WTC11 (cell line): ENCODE measurements around the gene ZC3H8. TPM values are rescaled to one million over a fixed set of nuclear protein-coding genes. Genes with fewer than 3 reads are reported as not detected.

ENCODE experiments used
- ATAC-seq: fragments of 200-7000 bp; cut with Tn5 transposase; 2 replicates; pipeline ENCODE4 v1.10.0; 2021; ENCODE audit warnings: mild to moderate bottlenecking, moderate library complexity
- CTCF ChIA-PET: fragments of 300-600 bp; sonication (Branson Sonifier 250); formaldehyde crosslinking; loops from one replicate; lab custom pipeline; 2021; ENCODE audit warnings: antibody characterized with exemption; lab: Charles Lee
- POLR2A ChIA-PET: fragments of 350-600 bp; sonication (Branson Sonifier 250); formaldehyde crosslinking; loops from one replicate; lab custom pipeline; 2021; ENCODE audit warnings: antibody characterized with exemption; lab: Charles Lee
- DNase-seq: peaks from one replicate; pipeline ENCODE4 v3.0.0; 2021; ENCODE audit warnings: low spot score
- H3K27ac Mint-ChIP-seq: 2 replicates; pipeline ENCODE4 v1.8.0; 2021; ENCODE audit warnings: mixed read lengths
- H3K27me3 Mint-ChIP-seq: 2 replicates; pipeline ENCODE4 v1.8.0; 2021; ENCODE audit warnings: low read depth, mild to moderate bottlenecking, moderate library complexity, mixed read lengths
- H3K36me3 Mint-ChIP-seq: 2 replicates; pipeline ENCODE4 v1.8.0; 2021; ENCODE audit warnings: mixed read lengths
- H3K4me1 Mint-ChIP-seq: 2 replicates; pipeline ENCODE4 v1.8.0; 2022; ENCODE audit warnings: mixed read lengths
- H3K4me3 Mint-ChIP-seq: 2 replicates; pipeline ENCODE4 v1.8.0; 2021; ENCODE audit warnings: mild to moderate bottlenecking, moderate library complexity, mixed read lengths
- H3K9me3 Mint-ChIP-seq: 2 replicates; pipeline ENCODE4 v1.8.0; 2021; ENCODE audit warnings: mixed read lengths
- ARID4B ChIP-seq: sonication (generic); formaldehyde crosslinking; IDR thresholded peaks from 2 replicates; pipeline ENCODE4 v1.8.0; 2023; ENCODE audit warnings: missing genetic modification reagents, mild to moderate bottlenecking, borderline replicate concordance
- ATF1 ChIP-seq: sonication (generic); formaldehyde crosslinking; IDR thresholded peaks from 2 replicates; pipeline ENCODE4 v1.8.1; 2023; ENCODE audit warnings: mild to moderate bottlenecking, moderate library complexity, missing genetic modification reagents
- ATF2 ChIP-seq: sonication (generic); formaldehyde crosslinking; IDR thresholded peaks from 2 replicates; pipeline ENCODE4 v1.8.1; 2022; ENCODE audit warnings: low read depth, missing genetic modification reagents, borderline replicate concordance
- E2F1 ChIP-seq: sonication (generic); formaldehyde crosslinking; IDR thresholded peaks from 2 replicates; pipeline ENCODE4 v1.8.0; 2022; ENCODE audit warnings: mild to moderate bottlenecking, missing genetic modification reagents
- ELF4 ChIP-seq: sonication (generic); formaldehyde crosslinking; IDR thresholded peaks from 2 replicates; pipeline ENCODE4 v1.8.1; 2022; ENCODE audit warnings: low read depth, mild to moderate bottlenecking, moderate library complexity, missing genetic modification reagents
- ESRRA ChIP-seq: sonication (generic); formaldehyde crosslinking; IDR thresholded peaks from 2 replicates; pipeline ENCODE4 v1.8.1; 2022; ENCODE audit warnings: mild to moderate bottlenecking, missing genetic modification reagents, borderline replicate concordance
- GABPB1 ChIP-seq: sonication (generic); formaldehyde crosslinking; IDR thresholded peaks from 2 replicates; pipeline ENCODE4 v1.8.1; 2023; ENCODE audit warnings: mild to moderate bottlenecking, missing genetic modification reagents
- GRHL2 ChIP-seq: fragments of 250-450 bp; sonication (Bioruptor Pico); IDR thresholded peaks from 2 replicates; pipeline ENCODE4 v1.8.0; 2022; ENCODE audit warnings: mild to moderate bottlenecking, moderate library complexity; ENCODE audit not compliant: insufficient replicate concordance, severe bottlenecking
- MLX ChIP-seq: sonication (generic); formaldehyde crosslinking; IDR thresholded peaks from 2 replicates; pipeline ENCODE4 v1.8.1; 2023; ENCODE audit warnings: mild to moderate bottlenecking, missing genetic modification reagents, moderate library complexity
- NFATC4 ChIP-seq: fragments of 250-450 bp; sonication (Bioruptor Pico); IDR thresholded peaks from 2 replicates; pipeline ENCODE4 v1.9.0; 2021; ENCODE audit warnings: mild to moderate bottlenecking
- RELA ChIP-seq: sonication (generic); formaldehyde crosslinking; IDR thresholded peaks from 2 replicates; pipeline ENCODE4 v1.8.1; 2022; ENCODE audit warnings: missing genetic modification reagents, mild to moderate bottlenecking, borderline replicate concordance
- USF1 ChIP-seq: sonication (generic); formaldehyde crosslinking; IDR thresholded peaks from 2 replicates; pipeline ENCODE4 v1.8.0; 2022; ENCODE audit warnings: mild to moderate bottlenecking, missing genetic modification reagents
- ZBTB43 ChIP-seq: sonication (generic); formaldehyde crosslinking; IDR thresholded peaks from 2 replicates; pipeline ENCODE4 v1.8.1; 2023; ENCODE audit warnings: mild to moderate bottlenecking, missing genetic modification reagents
- ZNF532 ChIP-seq: fragments of 250-450 bp; sonication (Bioruptor Pico); IDR thresholded peaks from 2 replicates; pipeline ENCODE4 v1.9.0; 2021; ENCODE audit warnings: mild to moderate bottlenecking, borderline replicate concordance
- total RNA-seq: library from RNA; stranded (reverse); gene quantifications from 3 replicates; pipeline ENCODE4 v1.2.3, GENCODE V29; 2021

ZC3H8 gene
- total RNA-seq, 1 experiment from 2014 or later, result 5.7 TPM

GRCh38 chr2:112168422-112169124 lies 86.3 kb downstream of the ZC3H8 start:
- Mint-ChIP-seq H3K36me3 (no peaks in the 10 kb centered on the region), H3K4me1 (peaks cover 8% of the 10 kb centered on the region), H3K4me3 (no peak overlapping the region), H3K27ac (no peak overlapping the region), H3K27me3 (no peaks in the 10 kb centered on the region), H3K9me3 (no peaks in the 10 kb centered on the region)
- TF ChIP-seq GRHL2 (CRISPR knock-in tag) (no peak), USF1 (no peak), ARID4B (CRISPR knock-in tag) (no peak), GABPB1 (CRISPR knock-in tag) (0 out of 2 replicates have a peak, but pooled peaks have one; percentile 12), ZNF532 (CRISPR knock-in tag) (no peak)
- ATAC-seq, result no peak
- ChIA-PET POLR2A (no interaction called here), CTCF (interaction anchor here (0.6 kb wide), 1 partner anchor 9 kb away, joined by 3 read pairs; no protein-coding TSS in a partner anchor)
- no peak for DNase-seq

- CTCF ChIA-PET, result no interaction called here
- H3K27ac Mint-ChIP-seq, result no peak overlapping the region
These were observed 87.9 kb downstream of the ZC3H8 start for GRCh38 chr2:112166806-112167499.

GRCh38 chr2:112165296-112165695 lies 89.5 kb downstream of the ZC3H8 start:
- no peaks in the 10 kb centered on the region for H3K36me3 Mint-ChIP-seq
- H3K4me3 Mint-ChIP-seq, result no peak overlapping the region
- no peaks in the 10 kb centered on the region for H3K9me3 Mint-ChIP-seq
- DNase-seq (no peak), ATAC-seq (no peak)
- no peak overlapping the region for H3K27ac Mint-ChIP-seq
- ChIA-PET POLR2A (no interaction called here), CTCF (no interaction called here)
- peaks cover 8% of the 10 kb centered on the region for H3K4me1 Mint-ChIP-seq
- H3K27me3 Mint-ChIP-seq, result no peaks in the 10 kb centered on the region
- TF ChIP-seq MLX (CRISPR knock-in tag) (no peak), ATF2 (CRISPR knock-in tag) (no peak), ELF4 (CRISPR knock-in tag) (no peak), ZBTB43 (CRISPR knock-in tag) (no peak), E2F1 (CRISPR knock-in tag) (no peak), ESRRA (CRISPR knock-in tag) (no peak), RELA (CRISPR knock-in tag) (no peak), NFATC4 (CRISPR knock-in tag) (no peak)

More at GRCh38 chr2:112166806-112167499, 87.9 kb downstream of the ZC3H8 start:
- H3K4me3 Mint-ChIP-seq, result no peak overlapping the region
- no peaks in the 10 kb centered on the region for H3K9me3 Mint-ChIP-seq
- POLR2A ChIA-PET, result no interaction called here
- no peaks in the 10 kb centered on the region for H3K36me3 Mint-ChIP-seq
- no peak for TF ChIP-seq ATF1 (CRISPR knock-in tag)
- H3K27me3 Mint-ChIP-seq, result no peaks in the 10 kb centered on the region
- DNase-seq (no peak), ATAC-seq (no peak)
- H3K4me1 Mint-ChIP-seq, result peaks cover 8% of the 10 kb centered on the region
